GM23248 (cell line): ENCODE data around the gene FBXO39. TPM values are rescaled to one million over a fixed set of nuclear protein-coding genes. Genes with fewer than 3 reads are reported as not detected.
"Not testable (repeated sequence)": the region's sequence is repeated elsewhere in the genome, so short reads cannot be mapped to it uniquely, and the experiment has no call there.

Experiments used
- DNase-seq: peaks from one replicate; pipeline ENCODE4 v3.0.0-alpha.2; 2015
- H2AFZ ChIP-seq: fragments of 200-600 bp; sonication (generic); 2 replicates; pipeline ENCODE4 v1.6.1; 2016; ENCODE audit warnings: antibody characterized with exemption
- H3F3A ChIP-seq: fragments of 200-600 bp; sonication (generic); 2 replicates; pipeline ENCODE4 v1.6.1; 2016; ENCODE audit warnings: mild to moderate bottlenecking, antibody characterized with exemption, mixed run types; ENCODE audit not compliant: insufficient read depth
- H3K27ac ChIP-seq: fragments of 200-600 bp; sonication (generic); 2 replicates; pipeline ENCODE4 v1.5.1; 2016; ENCODE audit warnings: mild to moderate bottlenecking
- H3K27me3 ChIP-seq: fragments of 200-600 bp; sonication (generic); replicated peaks from 2 replicates; pipeline ENCODE4 v1.6.1; 2016; ENCODE audit warnings: mild to moderate bottlenecking; ENCODE audit not compliant: insufficient read depth
- H3K36me3 ChIP-seq: fragments of 200-600 bp; sonication (generic); 2 replicates; pipeline ENCODE4 v1.6.1; 2016; ENCODE audit warnings: low read depth, mild to moderate bottlenecking
- H3K4me1 ChIP-seq: fragments of 200-600 bp; sonication (generic); 2 replicates; pipeline ENCODE4 v1.6.1; 2016; ENCODE audit warnings: mild to moderate bottlenecking; ENCODE audit not compliant: insufficient read depth
- H3K4me2 ChIP-seq: fragments of 200-600 bp; sonication (generic); one replicate; pipeline ENCODE4 v1.6.1; 2016; ENCODE audit warnings: mild to moderate bottlenecking; ENCODE audit not compliant: unreplicated experiment
- H3K4me3 ChIP-seq: fragments of 200-600 bp; sonication (generic); 2 replicates; pipeline ENCODE4 v1.5.1; 2016; ENCODE audit warnings: mild to moderate bottlenecking
- H3K79me2 ChIP-seq: fragments of 200-600 bp; sonication (generic); 2 replicates; pipeline ENCODE4 v1.6.1; 2016; ENCODE audit warnings: mild to moderate bottlenecking; ENCODE audit not compliant: insufficient read depth
- H3K9ac ChIP-seq: fragments of 200-600 bp; sonication (generic); 2 replicates; pipeline ENCODE4 v1.6.1; 2016; ENCODE audit warnings: mild to moderate bottlenecking
- H3K9me2 ChIP-seq: fragments of 200-600 bp; sonication (generic); 2 replicates; pipeline ENCODE4 v1.6.1; 2016; ENCODE audit warnings: mixed run types, mild to moderate bottlenecking, moderate library complexity; ENCODE audit not compliant: insufficient read depth
- H3K9me3 ChIP-seq: fragments of 200-600 bp; sonication (generic); one replicate; pipeline ENCODE4 v1.6.1; 2017; ENCODE audit warnings: low read depth
- H4K20me1 ChIP-seq: fragments of 200-600 bp; sonication (generic); 2 replicates; pipeline ENCODE4 v1.6.0; 2016; ENCODE audit not compliant: insufficient read depth
- EZH2 ChIP-seq: fragments of 200-600 bp; sonication (generic); IDR thresholded peaks from 2 replicates; pipeline ENCODE4 v1.6.1; 2018; ENCODE audit warnings: antibody characterized with exemption, mild to moderate bottlenecking; ENCODE audit not compliant: insufficient read depth, poor library complexity, severe bottlenecking
- EZH2phosphoT487 ChIP-seq: fragments of 200-600 bp; sonication (generic); IDR thresholded peaks from 2 replicates; pipeline ENCODE4 v1.6.1; 2018; ENCODE audit warnings: antibody characterized with exemption, moderate library complexity, mild to moderate bottlenecking, low read depth; ENCODE audit not compliant: insufficient read depth
- WGBS, 2 experiments: methylation state at CpG; one replicate each; pipeline ENCODE4 v1.1.6; 2015 to 2017; ENCODE audit warnings: low lambda C conversion rate in 2 of 2, low coverage in 1 of 2; ENCODE audit errors: missing lambda C conversion rate in 2 of 2; 5-methylcytosine and 5-hydroxymethylcytosine counted together
- in situ Hi-C: fragments of 300-500 bp; cut with MboI; formaldehyde crosslinking; loops from 2 replicates; pipeline ENCODE4 v1.15.0; 2020
- polyA plus RNA-seq: library from polyadenylated mRNA; unstranded; fragments of >200 nt; fragmentation: Nextera tagmentation; extraction: Ambion mirVana; gene quantifications from 2 replicates; pipeline ENCODE4 v1.2.1, GENCODE V29; 2016
- total RNA-seq: library from RNA; depleted of rRNA; stranded (reverse); fragments of >200 nt; shearing (Covaris generic); gene quantifications from 2 replicates; pipeline ENCODE4 v1.2.3, GENCODE V29; 2014

The FBXO39 gene
- total and polyA plus RNA-seq, 2 experiments from 2014 or later: 1.1 TPM; not detected in 1

DNA sequence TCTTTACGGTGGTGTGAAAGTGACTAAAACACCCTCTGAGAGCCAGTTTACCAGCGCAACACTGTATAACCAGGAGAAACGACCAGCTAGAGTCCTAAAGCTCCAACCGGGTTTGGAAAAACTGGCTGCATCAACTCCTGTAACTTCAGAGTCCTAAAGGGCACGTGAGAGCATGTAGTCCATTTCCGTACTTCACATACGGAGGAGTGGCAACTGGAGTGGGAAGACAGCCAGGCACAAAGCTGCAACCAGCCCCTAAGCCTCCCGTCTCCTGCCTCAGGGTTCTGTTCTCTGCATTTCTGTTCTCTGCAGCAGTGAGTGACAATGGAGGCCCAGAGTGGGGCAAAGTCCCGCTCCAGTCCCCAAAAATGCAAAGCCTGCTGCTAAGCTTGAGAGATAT lies 36.3 kb downstream of the FBXO39 start:
- 40 to 48% methylated on average over 9 of the region's 9 CpGs for WGBS, 2 experiments
- Histone ChIP-seq H4K20me1 (no peaks in the 10 kb centered on the region), H3K4me3 (no peak overlapping the region), H3K36me3 (no peaks in the 10 kb centered on the region), H3K9me3 (no peaks in the 10 kb centered on the region), H3K4me2 (no peak overlapping the region), H3K27ac (no peak overlapping the region), H3K9ac (no peak overlapping the region), H3K9me2 (no peaks in the 10 kb centered on the region), H3F3A (no peaks in the 10 kb centered on the region), H3K27me3 (peaks cover 14% of the 10 kb centered on the region), H3K4me1 (no peaks in the 10 kb centered on the region), H3K79me2 (no peaks in the 10 kb centered on the region), H2AFZ (no peak overlapping the region)
- no peak for TF ChIP-seq EZH2phosphoT487
- no peak for TF ChIP-seq EZH2
- in situ Hi-C loops: no loop called here
- DNase-seq: no peak

DNA sequence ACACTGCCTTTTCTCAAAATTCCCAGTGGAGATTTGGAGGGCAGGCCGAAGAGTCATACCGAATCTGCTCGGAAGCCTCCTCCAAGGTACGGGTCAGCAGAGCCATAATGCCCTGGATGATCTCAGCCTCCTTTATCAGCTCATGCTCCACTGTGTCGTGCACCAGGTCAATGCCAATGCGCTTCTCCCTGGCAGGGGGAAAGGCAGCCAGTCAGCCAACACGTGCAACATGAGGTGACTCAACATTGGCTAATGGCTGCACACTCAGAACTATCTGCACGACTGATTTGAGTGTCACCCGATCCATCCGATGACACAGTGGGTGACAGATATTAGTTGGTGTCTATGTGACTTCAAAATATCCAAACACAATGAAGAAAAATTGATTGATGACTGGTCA lies 39.8 kb downstream of the FBXO39 start:
- no peak overlapping the region for H3K27ac ChIP-seq
- in situ Hi-C loops: no loop called here
- H4K20me1 ChIP-seq: no peaks in the 10 kb centered on the region
- 69 to 73% methylated on average over 10 of the region's 10 CpGs for WGBS, 2 experiments
- TF ChIP-seq EZH2 (no peak), EZH2phosphoT487 (no peak)
- H3K9me3 ChIP-seq: no peaks in the 10 kb centered on the region
- no peak for DNase-seq
- no peaks in the 10 kb centered on the region for H3K79me2 ChIP-seq
- peaks cover 13% of the 10 kb centered on the region; the same call in 1 of the 2 replicates for H3K27me3 ChIP-seq
- H3K4me1 ChIP-seq: no peaks in the 10 kb centered on the region
- H3K9me2 ChIP-seq: no peaks in the 10 kb centered on the region
- no peaks in the 10 kb centered on the region for H3K36me3 ChIP-seq
- no peak overlapping the region for H3K9ac ChIP-seq
- H3K4me3 ChIP-seq: no peak overlapping the region
- no peak overlapping the region for H2AFZ ChIP-seq
- no peak overlapping the region for H3K4me2 ChIP-seq
- H3F3A ChIP-seq: no peaks in the 10 kb centered on the region

DNA sequence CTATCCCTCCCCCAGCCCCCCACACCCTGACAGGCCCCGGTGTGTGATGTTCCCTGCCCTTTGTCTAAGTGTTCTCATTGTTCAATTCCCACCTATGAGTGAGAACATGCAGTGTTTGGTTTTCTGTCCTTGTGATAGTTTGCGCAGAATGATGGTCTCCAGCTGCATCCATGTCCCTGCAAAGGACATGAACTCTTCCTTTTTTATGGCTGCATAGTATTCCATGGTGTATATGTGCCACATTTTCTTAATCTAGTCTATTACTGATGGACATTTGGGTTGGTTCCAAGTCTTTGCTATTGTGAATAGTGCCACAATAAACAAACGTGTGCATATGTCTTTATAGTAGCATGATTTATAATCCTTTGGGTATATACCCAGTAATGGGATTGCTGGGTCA lies 40.4 kb downstream of the FBXO39 start:
- H4K20me1 ChIP-seq, H3K9me3 ChIP-seq, H3K27ac ChIP-seq, H2AFZ ChIP-seq, H3K9me2 ChIP-seq, H3K4me1 ChIP-seq, DNase-seq, H3K36me3 ChIP-seq, H3F3A ChIP-seq, in situ Hi-C loops, H3K79me2 ChIP-seq, H3K4me3 ChIP-seq, H3K9ac ChIP-seq, H3K4me2 ChIP-seq: not testable (repeated sequence)
- H3K27me3 ChIP-seq: peaks cover 13% of the 10 kb centered on the region; the same call in 1 of the 2 replicates
- 47 to 51% methylated on average over 3 of the region's 3 CpGs for WGBS, 2 experiments

DNA sequence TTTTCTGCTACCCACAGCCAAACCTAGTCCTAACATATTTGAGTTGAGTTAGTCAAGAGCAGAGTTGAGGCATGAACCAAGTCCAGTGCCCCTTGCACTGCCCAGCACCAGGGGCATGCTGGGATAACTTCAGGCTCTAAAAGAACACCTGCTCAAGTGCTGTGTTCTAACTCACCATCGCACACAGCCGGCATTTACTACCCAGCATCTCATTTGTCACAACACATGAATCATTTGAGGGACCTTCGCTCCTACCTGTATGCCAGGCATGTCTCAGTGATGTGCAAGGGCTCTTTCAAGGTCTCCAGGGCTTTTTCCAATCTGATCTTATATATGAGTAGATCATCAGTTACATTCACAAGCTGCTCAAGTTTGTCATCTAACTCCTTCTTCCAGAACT lies 42.9 kb downstream of the FBXO39 start:
- H3K27ac ChIP-seq: no peak overlapping the region
- H2AFZ ChIP-seq: no peak overlapping the region
- no peak for DNase-seq
- peaks cover 6% of the 10 kb centered on the region; the same call in 1 of the 2 replicates for H3K27me3 ChIP-seq
- no peaks in the 10 kb centered on the region for H3K36me3 ChIP-seq
- no peak overlapping the region for H3K9ac ChIP-seq
- H3K79me2 ChIP-seq: no peaks in the 10 kb centered on the region
- no peaks in the 10 kb centered on the region for H3K9me2 ChIP-seq
- 65 to 69% methylated on average over 3 of the region's 3 CpGs for WGBS, 2 experiments
- TF ChIP-seq EZH2 (no peak), EZH2phosphoT487 (no peak)
- H3K4me3 ChIP-seq: no peak overlapping the region
- peaks cover 13% of the 10 kb centered on the region for H3F3A ChIP-seq
- no peak overlapping the region for H3K4me2 ChIP-seq
- no peaks in the 10 kb centered on the region for H3K9me3 ChIP-seq
- no peaks in the 10 kb centered on the region for H4K20me1 ChIP-seq
- peaks cover 12% of the 10 kb centered on the region for H3K4me1 ChIP-seq
- in situ Hi-C loops: no loop called here

DNA sequence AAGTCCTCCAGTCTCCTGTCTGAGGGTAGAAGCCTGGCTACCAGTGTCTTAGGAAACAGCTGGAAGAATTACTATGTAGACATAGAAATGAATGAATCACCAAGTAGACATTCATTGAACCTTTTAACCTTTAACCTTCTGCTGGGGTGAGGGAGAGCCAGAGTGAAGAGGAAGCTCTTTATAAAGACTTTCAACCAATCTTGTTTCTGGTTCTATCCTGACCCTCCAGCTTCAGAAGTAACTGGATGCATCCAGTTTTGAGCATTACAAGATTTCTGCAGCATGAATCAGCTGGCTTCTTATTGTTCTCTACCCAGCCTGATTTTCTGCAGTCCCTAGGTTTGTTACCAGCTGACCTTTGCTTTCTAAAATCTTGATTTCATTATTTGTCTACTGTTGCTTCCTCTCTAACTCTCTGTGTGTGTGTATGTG lies 47.0 kb downstream of the FBXO39 start:
- Histone ChIP-seq H4K20me1 (no peaks in the 10 kb centered on the region), H3K4me2 (peak overlapping the region; percentile 45), H3K36me3 (no peaks in the 10 kb centered on the region), H3K9ac (no peak overlapping the region), H3K27ac (peak overlapping the region; percentile 22; the same call in 1 of the 2 replicates), H3K27me3 (peaks cover 6% of the 10 kb centered on the region; the same call in 1 of the 2 replicates), H3K4me1 (peaks cover 12% of the 10 kb centered on the region), H3K4me3 (no peak overlapping the region), H3K9me2 (no peaks in the 10 kb centered on the region), H2AFZ (no peak overlapping the region), H3F3A (peaks cover 13% of the 10 kb centered on the region), H3K9me3 (no peaks in the 10 kb centered on the region), H3K79me2 (no peaks in the 10 kb centered on the region)
- in situ Hi-C loops: no loop called here
- TF ChIP-seq EZH2 (no peak), EZH2phosphoT487 (no peak)
- peak; percentile 77 for DNase-seq
